Endothelial cell of umbilical vein (primary cell): ENCODE measurements around the gene NANOS1.

Source experiments
- EZH2 ChIP-seq: IDR thresholded peaks from 2 replicates; pipeline ENCODE4 v1.6.1; 2012; ENCODE audit warnings: borderline replicate concordance, low read depth, mild to moderate bottlenecking, moderate library complexity, low read length, inconsistent platforms; ENCODE audit not compliant: severe bottlenecking
- POLR2A ChIP-seq: IDR thresholded peaks from 2 replicates; pipeline ENCODE4 v1.6.1; 2012; ENCODE audit warnings: low read depth, mild to moderate bottlenecking, control low read depth, low read length

DNA sequence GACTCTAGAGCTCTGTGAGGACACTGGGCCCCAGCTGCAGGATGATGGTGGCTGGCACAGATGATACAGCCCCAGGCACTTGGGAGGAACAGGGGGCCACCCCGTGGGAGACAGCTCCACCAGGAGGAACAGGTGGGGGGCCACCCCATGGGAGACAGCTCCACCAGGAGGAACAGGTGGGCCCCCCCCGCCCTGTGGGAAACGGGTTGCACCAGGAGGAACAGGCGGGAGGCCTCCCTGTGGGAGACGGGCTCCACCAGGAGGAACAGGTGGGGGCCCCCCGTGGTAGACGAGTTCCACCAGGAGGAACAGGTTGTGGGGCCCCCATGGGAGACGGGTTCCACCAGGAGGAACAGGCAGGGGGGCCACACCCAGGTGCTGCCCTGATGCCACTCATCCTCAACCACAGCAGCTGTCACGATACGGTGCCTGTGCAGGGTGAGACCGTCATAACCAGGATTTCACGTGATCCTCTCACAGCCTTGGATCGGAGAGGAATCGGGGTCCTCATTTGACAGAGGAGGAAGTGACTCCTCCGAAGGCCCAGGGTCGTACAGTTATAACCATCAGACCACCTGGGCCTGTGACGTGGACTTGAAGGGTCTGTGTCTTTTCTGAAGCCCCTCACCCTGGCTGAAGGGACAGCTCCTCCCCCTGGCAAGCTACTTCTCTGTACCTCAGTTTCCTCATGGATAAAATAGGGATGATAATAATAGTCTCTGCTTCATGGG lies 49.2 kb upstream of the NANOS1 start:
- TF ChIP-seq EZH2 (no peak), POLR2A (no peak)
